CD1c-positive myeloid dendritic cell (primary cell): ENCODE data around the gene SLC19A1.
"Not testable (repeated sequence)": the region's sequence is repeated elsewhere in the genome, so short reads cannot be mapped to it uniquely, and the experiment has no call there.

ENCODE experiments used
- DNase-seq: peaks from one replicate; pipeline ENCODE4 v3.0.0-alpha.2; 2016; ENCODE audit errors: extremely low spot score

The SLC19A1 gene

GRCh38 chr21:45533361-45533845, 8.8 kb downstream of the SLC19A1 start:
- no peak for DNase-seq

- no peak for DNase-seq
These were observed 9.3 kb downstream of the SLC19A1 start for GRCh38 chr21:45532826-45533360.

- DNase-seq = no peak
These were observed 10.6 kb downstream of the SLC19A1 start for GRCh38 chr21:45531393-45532215.

GRCh38 chr21:45531114-45531392, 11.2 kb downstream of the SLC19A1 start:
- not testable (repeated sequence) for DNase-seq

GRCh38 chr21:45530423-45531113, 11.7 kb downstream of the SLC19A1 start:
- DNase-seq = no peak

GRCh38 chr21:45529785-45530422, 12.3 kb downstream of the SLC19A1 start:
- DNase-seq = no peak

GRCh38 chr21:45528981-45529784, 13.1 kb downstream of the SLC19A1 start:
- DNase-seq = no peak

GRCh38 chr21:45528028-45528705, 14.1 kb downstream of the SLC19A1 start:
- no peak for DNase-seq

GRCh38 chr21:45527151-45527999, 14.9 kb downstream of the SLC19A1 start:
- DNase-seq = not testable (repeated sequence)

GRCh38 chr21:45525910-45526306, 16.3 kb downstream of the SLC19A1 start:
- no peak for DNase-seq

GRCh38 chr21:45525153-45525909, 16.9 kb downstream of the SLC19A1 start:
- no peak for DNase-seq

- no peak for DNase-seq
These were observed 17.5 kb downstream of the SLC19A1 start for GRCh38 chr21:45524756-45525152.

GRCh38 chr21:45523411-45524101, 18.7 kb downstream of the SLC19A1 start:
- DNase-seq = no peak

GRCh38 chr21:45522986-45523385, 19.3 kb downstream of the SLC19A1 start:
- DNase-seq = no peak

GRCh38 chr21:45522381-45522780, 19.9 kb downstream of the SLC19A1 start:
- no peak for DNase-seq

GRCh38 chr21:45521241-45521640, 21.0 kb downstream of the SLC19A1 start:
- DNase-seq = no peak

GRCh38 chr21:45519182-45519581, 23.1 kb downstream of the SLC19A1 start:
- no peak for DNase-seq

GRCh38 chr21:45518742-45519141, 23.5 kb downstream of the SLC19A1 start:
- peak; percentile 31 for DNase-seq
